Endothelial cell of umbilical vein (primary cell): ENCODE measurements around the gene PSMC2. TPM values are rescaled to one million over a fixed set of nuclear protein-coding genes. Genes with fewer than 3 reads are reported as not detected.
"Not testable (repeated sequence)": the region's sequence is repeated elsewhere in the genome, so short reads cannot be mapped to it uniquely, and the experiment has no call there.

Experiments
- BruUV-seq: library from RNA; stranded (reverse); fragments of 400-500 nt; replicated peaks from 2 replicates; lab custom pipeline; 2021; lab: Mats Ljungman, UMichigan
- CTCF ChIA-PET: fragments of 300-600, 350-600 bp; sonication (Branson Sonifier 250); formaldehyde crosslinking; loops from one replicate; lab custom pipeline; 2021; ENCODE audit warnings: antibody characterized with exemption, inconsistent platforms; lab: Charles Lee
- POLR2A ChIA-PET: fragments of 300-600, 350-600 bp; sonication (Branson Sonifier 250); formaldehyde crosslinking; loops from one replicate; lab custom pipeline; 2021; ENCODE audit warnings: antibody characterized with exemption, inconsistent platforms; lab: Charles Lee
- DNase-seq: peaks from one replicate; pipeline ENCODE4 v3.0.0-alpha.2; 2011; ENCODE audit warnings: low read depth, low spot score
- FAIRE-seq: peaks from 2 replicates; lab custom pipeline; 2011; peaks lifted over from hg19 to GRCh38; lab: Jason Lieb, UNC
- H2AFZ ChIP-seq: 2 replicates; pipeline ENCODE4 v1.6.0; 2012; ENCODE audit warnings: low read depth, low read length, control low read depth, inconsistent platforms
- H3K27ac ChIP-seq: 2 replicates; pipeline ENCODE4 v1.5.1; 2011; ENCODE audit warnings: low read depth, mild to moderate bottlenecking, control low read depth, low read length, moderate library complexity; ENCODE audit not compliant: insufficient read depth
- H3K27me3 ChIP-seq, 2 experiments: 2 replicates each; pipeline versions ENCODE4 v1.6.0 to v1.6.1; 2011; ENCODE audit warnings: low read length in 2 of 2, mixed read lengths in 1 of 2; ENCODE audit not compliant: control insufficient read depth in 2 of 2, insufficient read depth in 2 of 2
- H3K36me3 ChIP-seq, 2 experiments: 2 replicates in 1 of 2; 3 replicates in 1 of 2; pipeline ENCODE4 v1.5.1; 2011; ENCODE audit warnings: low read length in 2 of 2, mild to moderate bottlenecking in 1 of 2, moderate library complexity in 1 of 2; ENCODE audit not compliant: control insufficient read depth in 2 of 2, insufficient read depth in 2 of 2; ENCODE audit errors: extremely low read depth in 1 of 2
- H3K4me1 ChIP-seq: 3 replicates; pipeline ENCODE4 v1.5.1; 2011; ENCODE audit warnings: mild to moderate bottlenecking, low read length; ENCODE audit not compliant: control insufficient read depth, insufficient read depth; ENCODE audit errors: extremely low read depth
- H3K4me2 ChIP-seq: 2 replicates; pipeline ENCODE4 v1.6.1; 2011; ENCODE audit warnings: low read length, control low read depth, mixed read lengths; ENCODE audit not compliant: insufficient read depth
- H3K4me3 ChIP-seq, 3 experiments: fragments of 200-600 bp in 1 of 3; sonication (generic), shearing (Covaris generic) in 1 of 3; replicated peaks in 1 of 3; 2 replicates each; pipeline ENCODE4 v1.5.1; 2011 to 2016; ENCODE audit warnings: control low read depth in 3 of 3, low read length in 3 of 3, mild to moderate bottlenecking in 2 of 3, inconsistent platforms in 1 of 3, low read depth in 1 of 3, moderate library complexity in 1 of 3; ENCODE audit not compliant: insufficient read depth in 1 of 3
- H3K79me2 ChIP-seq: 2 replicates; pipeline ENCODE4 v1.6.0; 2012; ENCODE audit warnings: low read length, inconsistent platforms; ENCODE audit not compliant: control insufficient read depth, insufficient read depth
- H3K9ac ChIP-seq: replicated peaks from 2 replicates; pipeline ENCODE3; 2011; ENCODE audit warnings: low read length, control low read depth; ENCODE audit not compliant: insufficient read depth; ENCODE audit errors: extremely low read depth
- H3K9me1 ChIP-seq: replicated peaks from 3 replicates; pipeline ENCODE4 v1.6.0; 2011; ENCODE audit warnings: mild to moderate bottlenecking, low read length; ENCODE audit not compliant: control insufficient read depth, insufficient read depth; ENCODE audit errors: extremely low read depth
- H3K9me3 ChIP-seq: replicated peaks from 2 replicates; pipeline ENCODE4 v1.5.1; 2012; ENCODE audit warnings: low read length, inconsistent platforms; ENCODE audit not compliant: control insufficient read depth, insufficient read depth
- H4K20me1 ChIP-seq: replicated peaks from 2 replicates; pipeline ENCODE3; 2011; ENCODE audit warnings: mild to moderate bottlenecking, low read length; ENCODE audit not compliant: control insufficient read depth, insufficient read depth; ENCODE audit errors: extremely low read depth
- dilution Hi-C: fragments of 300-500 bp; cut with MboI; formaldehyde crosslinking; loops from one replicate; pipeline ENCODE4 v1.15.0; 2019; ENCODE audit warnings: low sequenced_read_pairs; ENCODE audit not compliant: extremely low pct_ligation_motif_present
- intact Hi-C: fragments of 100-400 bp; cut with micrococcal nuclease; formaldehyde crosslinking; loops from one replicate; pipeline ENCODE4 v1.10.0; 2022
- polyA plus RNA-seq, 4 experiments: library from polyadenylated mRNA; depleted of rRNA in 3 of 4; stranded (reverse) in 3 of 4; unstranded in 1 of 4; fragments of >200 nt; gene quantifications; 2 replicates each; pipeline versions ENCODE4 v1.2.1 to v1.2.3, GENCODE V29; 2011 to 2012; ENCODE audit warnings: missing spikeins in 1 of 4
- total RNA-seq: library from RNA; stranded (reverse); gene quantifications from 2 replicates; pipeline ENCODE4 v1.2.3, GENCODE V29; 2021

The PSMC2 gene
- total and polyA plus RNA-seq, 2 donors (not counting 3 experiments of a cell fraction or from before 2014, with no cell fraction given) = 109 to 147 TPM

GRCh38 chr7:103399687-103400086, 52.2 kb downstream of the PSMC2 start:
- H3K4me1 ChIP-seq, DNase-seq, H3K9ac ChIP-seq, H3K9me3 ChIP-seq, H3K79me2 ChIP-seq, H3K9me1 ChIP-seq, H3K4me2 ChIP-seq, FAIRE-seq, BruUV-seq, H2AFZ ChIP-seq, dilution Hi-C loops, H3K36me3 ChIP-seq, H3K27ac ChIP-seq, CTCF ChIA-PET, POLR2A ChIA-PET, H3K4me3 ChIP-seq, H3K27me3 ChIP-seq, intact Hi-C loops, H4K20me1 ChIP-seq: not testable (repeated sequence)

- BruUV-seq, H3K9ac ChIP-seq, H3K27ac ChIP-seq, DNase-seq, H3K79me2 ChIP-seq, H3K36me3 ChIP-seq, H2AFZ ChIP-seq, FAIRE-seq, H3K9me1 ChIP-seq, H4K20me1 ChIP-seq, H3K9me3 ChIP-seq, H3K4me1 ChIP-seq, H3K4me3 ChIP-seq, dilution Hi-C loops, POLR2A ChIA-PET, H3K27me3 ChIP-seq, H3K4me2 ChIP-seq, intact Hi-C loops: not testable (repeated sequence)
- CTCF ChIA-PET = interaction anchor here (0.7 to 2.5 kb wide), 3 partner anchors 107 to 113 kb away, joined by 3 to 9 read pairs (median 9); partner anchors contain the start of gene PMPCB
Observed at GRCh38 chr7:103405789-103406613, 58.6 kb downstream of the PSMC2 start.
